GM12873 (cell line): ENCODE results near the gene ALAS1.

ENCODE experiments used
- CTCF ChIP-seq: IDR thresholded peaks from 2 replicates; pipeline ENCODE4 v1.5.1; 2012; ENCODE audit warnings: low read depth, mild to moderate bottlenecking, moderate library complexity, low read length, control low read depth; ENCODE audit not compliant: insufficient read depth; ENCODE audit errors: missing control alignments

Gene ALAS1

DNA sequence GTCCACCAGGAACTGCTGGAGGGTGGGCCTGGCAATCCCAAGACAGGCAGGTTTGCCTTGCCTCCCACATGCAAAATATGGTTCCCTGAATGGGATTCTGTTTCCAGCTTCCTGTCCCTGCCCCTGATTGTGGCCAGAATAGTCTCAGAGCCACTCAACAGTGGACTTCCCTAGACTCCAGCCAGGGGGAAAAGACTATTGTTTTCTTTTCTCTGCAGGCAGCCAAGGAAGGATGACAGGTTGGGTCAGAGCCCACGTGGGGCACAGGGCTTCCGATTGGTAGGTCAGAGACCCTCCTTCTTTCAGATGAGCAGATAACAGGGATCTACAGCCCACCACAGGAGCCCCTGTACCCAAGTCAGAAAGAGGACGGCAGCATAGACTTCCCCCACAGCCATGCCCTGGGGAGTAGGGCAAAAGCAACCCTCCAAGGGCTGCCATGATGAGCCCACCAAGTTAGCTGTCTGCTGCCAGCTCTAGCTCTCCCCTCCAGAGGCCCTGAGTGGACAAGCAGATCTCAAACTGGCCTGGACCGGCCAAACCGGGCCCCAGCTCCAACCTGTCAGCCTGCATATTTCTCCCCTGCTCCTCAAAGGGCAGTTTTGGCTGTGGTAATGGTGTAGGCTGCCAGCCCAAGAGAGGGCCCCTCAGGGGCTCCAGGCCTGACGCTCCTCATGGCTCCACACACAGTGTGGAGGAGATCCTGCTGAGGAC lies 21.1 kb downstream of the ALAS1 start:
- no peak for TF ChIP-seq CTCF

DNA sequence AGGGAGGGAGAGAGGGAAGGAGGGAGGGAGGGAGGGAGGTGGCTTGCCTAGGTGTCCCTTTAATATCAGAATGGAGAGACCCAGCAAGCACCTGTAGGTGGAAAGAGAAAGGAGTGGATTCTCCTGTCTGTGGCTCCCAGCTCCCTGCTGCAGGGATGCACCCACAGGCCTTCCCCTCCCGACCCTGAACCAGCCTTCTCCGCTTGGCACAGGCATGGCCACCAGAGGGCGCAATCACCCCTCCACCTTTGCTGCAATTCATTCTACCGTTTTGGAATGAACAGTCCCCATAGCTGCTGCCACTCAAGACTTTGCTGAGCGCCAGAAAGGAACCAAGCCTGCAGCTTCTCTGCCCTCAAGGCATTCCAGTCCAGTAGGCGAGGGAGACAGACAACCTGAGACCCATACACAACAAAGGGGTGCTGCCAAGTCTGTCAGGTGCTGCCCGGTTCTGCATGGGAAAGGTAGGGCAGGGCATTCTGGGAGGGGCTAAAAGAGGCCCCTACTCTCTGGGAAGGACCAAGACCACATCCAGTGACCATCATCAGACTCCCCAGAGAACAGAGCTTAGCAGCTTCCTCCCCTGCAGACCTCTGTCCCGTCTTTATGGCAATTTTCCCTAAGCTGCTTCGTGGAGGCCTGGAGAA lies 22.5 kb downstream of the ALAS1 start:
- TF ChIP-seq CTCF: peak; percentile 98

- no peak for TF ChIP-seq CTCF
These were observed 23.2 kb downstream of the ALAS1 start for GRCh38 chr3:52221141-52221562.

DNA sequence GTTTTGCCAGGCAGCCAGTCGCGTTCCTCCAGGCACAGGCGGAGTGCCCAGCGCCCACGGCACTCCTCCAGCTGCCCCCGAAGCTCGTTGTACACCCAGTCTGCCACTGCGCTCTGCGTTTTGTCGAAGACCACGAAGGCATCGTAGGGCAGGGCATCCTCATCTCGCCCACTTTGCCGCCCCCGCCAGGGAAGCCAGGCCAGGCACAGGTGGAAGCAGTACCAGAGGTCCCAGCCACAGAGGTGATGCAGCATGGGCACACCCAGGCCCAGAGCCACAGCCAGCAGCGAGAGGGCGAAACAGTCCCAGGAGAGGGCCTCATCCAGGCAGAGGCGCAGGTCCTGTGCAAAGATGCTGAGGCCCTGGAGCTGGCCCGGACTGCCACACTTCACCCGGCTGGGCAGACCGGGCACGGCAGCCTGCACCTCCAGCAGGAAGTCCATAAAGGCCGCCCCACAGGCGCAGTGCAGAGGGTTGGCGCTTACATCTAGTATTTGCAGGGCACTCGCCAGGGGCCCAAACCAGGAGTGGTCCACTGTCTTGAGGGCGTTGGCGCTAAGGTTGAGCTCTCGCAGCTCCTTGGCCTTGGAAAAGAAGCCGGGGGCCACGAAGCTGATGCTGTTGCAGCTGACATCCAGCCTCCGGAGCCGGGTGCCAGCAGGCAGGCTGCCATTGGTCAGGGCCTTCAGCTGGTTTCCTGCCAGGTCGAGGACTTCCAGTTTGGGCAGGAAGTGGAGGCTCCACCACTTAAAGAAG lies 23.8 kb downstream of the ALAS1 start:
- no peak for TF ChIP-seq CTCF

DNA sequence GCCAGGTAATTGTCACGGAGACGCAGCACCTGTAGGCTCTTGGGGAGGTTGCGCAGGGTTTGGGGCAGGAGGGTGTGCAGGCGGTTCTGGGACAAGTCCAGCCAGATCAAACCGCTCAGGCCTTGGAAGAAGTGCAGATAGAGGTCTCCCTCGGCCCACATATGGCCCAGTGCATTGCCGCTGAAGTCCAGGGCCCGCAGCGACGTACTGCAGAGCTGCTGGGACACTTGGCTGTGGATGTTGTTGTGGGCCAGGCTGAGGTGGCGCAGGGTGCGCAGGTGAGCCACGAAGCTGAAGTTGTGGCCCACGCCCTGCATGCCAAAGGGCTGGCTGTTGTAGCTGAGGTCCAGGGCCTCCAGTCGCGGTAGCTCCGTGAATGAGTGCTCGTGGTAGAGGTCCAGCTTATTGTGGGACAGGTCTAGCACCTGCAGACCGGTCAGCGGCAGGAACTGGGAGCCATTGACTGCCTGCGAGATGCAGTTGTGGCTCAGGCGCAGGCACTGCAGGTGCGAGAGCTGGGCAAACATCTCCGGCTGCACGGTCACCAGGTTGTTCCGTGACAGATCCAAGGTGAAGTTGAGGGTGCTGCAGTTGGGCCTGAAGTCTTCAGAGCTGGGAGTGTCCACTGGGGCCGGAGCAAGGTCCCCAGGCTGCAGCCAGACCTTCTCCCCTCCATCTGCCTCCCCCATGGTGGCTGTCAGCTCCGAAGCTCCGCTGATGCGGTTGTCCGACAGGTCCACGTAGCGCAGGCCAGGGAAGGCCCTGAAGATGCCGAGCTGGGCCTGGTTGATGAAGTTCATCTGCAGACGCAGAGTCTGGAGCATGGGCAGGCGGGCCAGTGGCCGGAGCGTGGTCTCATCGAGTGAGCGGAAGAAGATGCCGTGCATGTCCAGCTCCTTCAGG lies 24.6 kb downstream of the ALAS1 start:
- no peak for TF ChIP-seq CTCF

- no peak for TF ChIP-seq CTCF
These were observed 25.8 kb downstream of the ALAS1 start for GRCh38 chr3:52223449-52224408.
